Activated gamma-delta T cell treated with anti-CD3 and anti-CD28 coated beads, Interleukin-2, amount 50 U/mL, for 16 hours (primary cell): ENCODE measurements around the gene TBRG1.

Experiments used
- DNase-seq: peaks from one replicate; pipeline ENCODE4 v3.0.0-alpha.2; 2020; ENCODE audit warnings: low read depth

TBRG1 gene

DNA sequence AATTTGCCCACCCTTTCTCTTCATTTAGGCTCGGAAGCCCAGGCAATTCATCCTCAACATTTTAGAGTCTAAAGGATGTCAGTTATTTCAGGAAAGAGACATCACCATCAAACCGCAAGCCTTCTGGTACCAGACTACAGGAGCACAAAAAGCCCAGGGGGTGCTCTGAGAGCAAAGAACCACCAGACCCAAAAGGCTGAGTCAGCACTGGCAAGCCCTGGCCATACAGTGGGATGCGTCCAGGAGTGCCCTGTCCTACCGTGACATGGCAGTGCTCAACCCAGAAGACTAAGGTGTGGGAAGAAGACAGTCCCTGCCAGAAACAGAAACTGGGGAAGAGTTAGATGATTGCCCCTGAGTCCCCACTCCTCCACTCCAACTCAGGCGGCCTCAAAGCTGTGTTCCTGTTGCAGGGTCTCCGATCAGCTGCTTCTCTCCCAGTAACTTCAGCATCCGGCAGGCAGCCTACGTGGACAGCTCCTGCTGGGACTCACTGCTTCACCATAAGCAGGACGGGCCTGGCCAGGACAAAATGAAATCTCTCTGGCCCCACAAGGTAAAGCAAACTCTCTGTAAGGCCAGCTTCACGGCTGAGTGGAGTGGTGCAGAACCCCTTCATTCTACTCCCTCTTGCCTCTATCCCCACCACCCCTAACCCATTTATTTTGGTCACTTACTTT is 10.0 kb upstream of the TBRG1 start:
- no peak for DNase-seq

- no peak for DNase-seq
Observed at GRCh38 chr11:124618863-124619262, 3.8 kb upstream of the TBRG1 start.

DNA sequence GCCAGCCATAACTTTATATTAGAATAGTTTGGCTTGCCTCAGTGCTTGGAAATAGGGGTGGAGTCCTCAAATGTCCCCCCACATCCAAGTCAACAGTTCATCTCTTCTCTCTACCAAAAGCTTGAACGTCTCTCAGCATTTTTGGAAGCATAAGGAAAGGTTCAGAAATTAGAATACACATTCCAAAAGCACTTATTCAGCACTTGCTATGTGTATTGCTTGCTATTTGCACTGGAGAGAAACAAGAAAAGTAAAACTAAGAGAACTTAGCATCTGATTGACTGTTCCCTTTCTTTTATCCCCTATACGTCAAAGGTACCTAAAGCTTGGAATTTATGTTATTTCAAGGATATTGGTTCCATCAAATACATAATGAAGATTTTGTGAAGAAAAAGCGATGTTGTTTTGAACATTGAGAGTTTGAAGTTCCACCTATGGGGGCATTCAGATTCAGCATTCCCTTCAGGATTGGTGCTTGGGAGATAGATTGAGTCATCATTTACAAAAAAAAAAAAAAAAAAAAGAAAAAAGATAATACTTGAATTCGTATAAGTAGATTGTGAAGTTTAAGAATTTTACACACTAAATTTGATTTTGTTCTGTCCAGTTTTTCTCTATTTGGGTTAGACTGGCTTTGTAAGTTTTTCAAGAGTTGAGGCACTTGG is 1.3 kb downstream of the TBRG1 start:
- DNase-seq: no peak

DNA sequence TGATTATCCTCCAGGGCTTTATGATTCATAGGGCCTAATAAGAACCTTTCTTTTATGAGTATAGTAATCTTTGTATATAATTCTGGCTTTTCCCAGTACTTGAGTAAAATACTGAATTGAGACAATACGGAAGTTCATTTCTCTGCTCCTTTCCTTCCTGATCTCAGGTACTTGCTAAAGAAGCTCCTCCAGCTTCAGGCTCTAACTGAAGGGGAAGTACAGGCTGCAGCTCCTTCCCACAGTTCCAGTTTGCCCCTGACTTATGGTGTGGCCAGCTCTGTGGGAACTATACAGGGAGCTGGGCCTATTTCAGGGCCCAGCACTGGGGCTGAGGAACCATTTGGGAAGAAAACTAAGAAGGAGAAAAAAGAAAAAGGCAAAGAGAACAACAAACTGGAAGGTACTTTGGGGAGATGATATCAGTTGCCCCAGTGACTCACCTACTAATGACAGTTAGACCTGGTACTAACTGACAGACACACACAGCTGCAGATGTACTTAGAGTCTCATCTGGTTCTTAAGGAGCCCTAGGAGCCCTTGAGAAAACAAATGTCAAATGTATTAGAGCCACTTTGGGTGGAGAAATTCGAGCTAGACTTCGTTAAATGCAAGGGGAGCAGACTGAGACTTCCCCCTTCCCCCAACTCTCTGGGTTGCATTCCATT is 3.0 kb downstream of the TBRG1 start:
- no peak for DNase-seq

GRCh38 chr11:124627546-124627945 is 4.9 kb downstream of the TBRG1 start:
- DNase-seq: no peak

DNA sequence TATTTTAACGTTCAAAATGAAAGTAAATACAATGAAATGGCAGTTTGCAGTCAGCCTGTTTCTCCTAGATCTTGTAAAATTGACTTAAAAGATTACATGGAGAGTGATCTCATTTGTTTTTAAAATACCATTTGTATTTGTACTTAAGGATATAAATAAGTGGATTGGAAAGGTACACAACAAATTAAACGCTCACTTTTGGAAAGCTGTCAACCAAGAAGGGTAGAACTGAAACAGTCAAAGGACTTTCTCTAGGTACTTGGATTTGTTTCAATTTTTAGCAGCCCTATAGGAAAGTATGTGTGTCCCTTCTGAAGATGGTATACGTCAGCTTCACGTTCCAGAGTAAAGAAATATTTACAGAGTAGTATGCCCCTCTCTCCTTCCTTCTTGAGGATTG is 7.3 kb downstream of the TBRG1 start:
- no peak for DNase-seq

DNA sequence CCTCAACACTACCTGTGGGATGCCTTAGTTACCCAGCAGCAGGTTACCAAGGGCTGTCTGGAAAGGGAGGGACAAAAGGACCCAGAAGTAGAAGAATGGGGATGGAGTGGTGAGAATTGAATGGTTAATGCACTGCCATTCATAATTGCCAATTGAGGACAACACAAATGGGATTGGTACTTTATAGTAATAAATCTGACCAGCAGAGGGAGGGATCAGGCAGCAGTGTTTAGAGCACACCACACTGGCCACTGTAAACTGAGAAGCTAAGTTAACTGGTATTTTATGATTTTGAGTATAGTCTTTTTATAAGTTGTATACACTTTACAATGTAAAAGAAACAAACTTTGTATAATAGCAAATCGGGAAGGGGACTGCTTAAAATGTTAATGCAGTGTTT is 10.7 kb downstream of the TBRG1 start:
- DNase-seq: no peak

DNA sequence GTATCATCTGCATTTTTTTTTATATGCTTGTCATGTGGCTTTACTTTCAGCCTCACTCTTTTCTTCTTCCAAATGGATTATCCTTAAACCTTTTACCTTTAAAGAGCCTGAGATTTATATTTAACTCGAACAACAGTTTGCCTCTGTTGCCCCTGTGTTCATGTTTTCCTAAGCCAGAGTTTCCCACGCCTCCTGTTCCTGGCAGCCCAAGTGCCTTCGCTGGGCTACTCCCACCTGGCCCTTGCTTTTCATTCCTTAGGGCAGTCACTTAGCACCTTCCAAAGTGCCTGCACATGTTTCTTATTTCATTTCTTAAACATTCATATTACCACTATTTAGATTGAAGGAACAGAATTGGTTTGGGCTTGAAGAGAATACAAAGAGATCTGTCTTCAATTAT is 13.3 kb downstream of the TBRG1 start:
- no peak for DNase-seq

GRCh38 chr11:124638500-124638899 is 15.8 kb downstream of the TBRG1 start:
- no peak for DNase-seq

- no peak for DNase-seq
Observed at GRCh38 chr11:124639186-124639585, 16.5 kb downstream of the TBRG1 start.

DNA sequence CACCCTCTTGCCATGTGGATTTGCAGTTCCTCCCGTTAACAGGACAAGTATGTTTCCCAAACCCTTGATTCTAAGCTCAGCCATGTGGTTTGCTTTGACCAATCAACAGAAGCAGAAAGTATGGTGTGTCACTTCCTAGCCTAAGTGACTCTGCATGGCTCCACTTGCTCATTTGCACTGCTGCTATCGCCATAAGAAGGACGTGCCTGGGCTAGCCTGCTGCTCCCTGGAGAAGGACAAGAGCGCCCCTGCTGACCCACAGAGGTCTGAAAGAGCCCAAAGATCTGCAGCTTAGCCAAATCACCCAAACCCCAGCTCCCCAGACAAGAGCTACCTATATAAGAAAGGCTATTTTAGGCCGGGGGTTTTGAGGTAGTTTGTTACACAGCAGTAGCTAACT is 18.0 kb downstream of the TBRG1 start:
- DNase-seq: no peak

DNA sequence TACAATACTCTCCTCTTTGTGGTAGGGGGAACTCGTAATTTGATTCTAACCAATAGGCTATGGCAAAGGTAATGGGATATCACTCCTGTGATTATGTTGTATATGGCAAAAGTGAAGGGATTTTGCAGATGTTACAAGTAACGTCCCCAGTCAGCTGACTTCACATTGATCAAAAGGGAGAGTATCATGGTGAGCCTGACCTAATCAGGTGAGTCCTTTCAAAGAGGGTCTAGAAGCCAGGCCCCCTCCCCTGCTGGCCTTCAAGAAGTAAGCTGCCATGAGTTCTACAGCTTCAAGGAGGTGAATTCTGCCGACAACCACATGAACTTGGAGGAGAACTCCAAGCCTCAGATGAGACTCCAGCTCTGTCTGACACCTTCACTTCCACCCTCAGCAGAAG is 20.0 kb downstream of the TBRG1 start:
- no peak for DNase-seq

GRCh38 chr11:124643042-124643604 is 20.5 kb downstream of the TBRG1 start:
- DNase-seq: no peak

- DNase-seq: no peak
Observed at GRCh38 chr11:124643605-124644425, 21.2 kb downstream of the TBRG1 start.

DNA sequence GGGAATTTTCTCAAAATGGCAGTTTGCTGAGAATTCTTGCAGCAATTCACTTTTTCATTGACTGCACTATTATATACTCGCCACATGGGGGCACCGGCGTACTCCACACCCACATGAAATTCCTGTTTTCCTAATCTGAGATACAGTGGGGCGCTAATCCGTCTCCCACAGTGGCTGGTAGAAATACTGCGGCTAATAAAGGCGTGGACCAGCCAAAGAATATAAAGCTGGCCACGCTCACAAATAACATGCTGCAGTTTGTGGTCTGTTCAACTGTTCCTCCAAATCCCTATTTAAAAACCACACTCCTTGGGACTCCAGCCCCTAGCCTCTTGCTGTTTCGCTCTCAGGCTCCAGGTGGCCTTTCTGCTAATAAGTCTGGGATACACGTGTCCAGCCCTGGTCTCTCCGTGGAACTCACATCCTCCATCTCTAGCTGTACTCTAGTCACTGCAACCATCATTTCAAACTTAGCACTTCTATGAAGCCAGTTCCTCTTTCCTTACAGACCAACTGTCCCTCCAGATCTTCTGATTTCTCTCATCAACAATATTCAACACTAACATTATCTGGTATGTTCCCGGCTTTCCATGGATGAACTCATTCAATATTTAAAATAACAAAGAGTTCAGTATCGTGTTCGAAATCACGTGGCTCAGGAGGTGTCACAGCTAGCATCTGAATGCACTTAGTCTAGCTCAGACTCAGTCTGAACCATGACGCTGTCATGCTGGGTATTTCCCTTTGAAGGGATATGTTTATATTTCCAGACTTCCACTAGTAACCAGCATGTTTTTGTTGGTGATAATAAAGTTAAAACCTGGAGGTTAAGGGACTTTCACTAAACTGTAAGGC is 22.0 kb downstream of the TBRG1 start:
- no peak for DNase-seq

DNA sequence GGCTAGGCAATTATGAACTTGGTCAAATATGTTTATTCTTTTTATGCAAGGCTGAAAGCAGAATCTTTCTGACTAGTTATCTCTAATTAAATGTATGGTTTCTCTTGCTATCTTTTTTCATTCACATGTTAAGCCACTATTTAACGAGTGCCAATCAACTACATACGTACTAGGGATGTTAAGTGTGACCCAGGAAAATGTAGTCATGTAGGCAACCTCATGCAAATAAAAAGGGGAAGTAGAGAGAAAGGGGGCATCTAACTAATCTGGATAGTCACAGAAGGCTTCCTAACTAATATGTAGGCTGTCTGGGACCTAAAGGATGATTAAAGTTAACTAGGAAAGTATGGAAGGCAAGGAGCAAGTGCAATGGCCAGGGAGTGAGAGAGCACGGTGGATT is 23.5 kb downstream of the TBRG1 start:
- DNase-seq: no peak

- no peak for DNase-seq
Observed at GRCh38 chr11:124648610-124649009, 25.9 kb downstream of the TBRG1 start.

GRCh38 chr11:124656774-124657630 is 34.3 kb downstream of the TBRG1 start:
- no peak for DNase-seq

DNA sequence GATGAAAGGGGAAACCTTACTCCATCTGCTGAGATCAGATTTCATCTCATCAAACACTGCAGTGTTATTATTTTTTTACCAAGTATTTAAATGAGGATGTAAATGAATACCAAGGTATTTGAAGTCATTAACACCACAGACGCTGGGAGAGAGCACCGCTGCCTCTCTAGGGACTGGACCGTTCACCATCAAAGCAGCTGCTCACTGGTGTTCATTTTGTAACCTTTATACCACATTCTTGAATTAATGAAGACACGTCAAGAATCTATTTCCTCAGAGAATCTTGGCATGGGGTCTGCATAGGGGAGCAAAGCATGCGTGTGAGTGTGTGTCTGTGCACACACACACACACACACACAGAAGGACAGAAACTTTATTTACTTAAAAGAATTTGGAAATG is 35.2 kb downstream of the TBRG1 start:
- DNase-seq: no peak

GRCh38 chr11:124658501-124658900 is 35.8 kb downstream of the TBRG1 start:
- no peak for DNase-seq
